ENCODE data around the gene ADGRG7. TPM values are rescaled to one million over a fixed set of nuclear protein-coding genes. Genes with fewer than 3 reads are reported as not detected.
A peak's percentile ranks its signal among the peaks of the same experiment; 100 is the strongest.
"Not testable (repeated sequence)": the region's sequence is repeated elsewhere in the genome, so short reads cannot be mapped to it uniquely, and the experiment has no call there.

ADGRG7 gene
- total and polyA plus RNA-seq, 7 experiments from 2014 or later, result not detected

DNA sequence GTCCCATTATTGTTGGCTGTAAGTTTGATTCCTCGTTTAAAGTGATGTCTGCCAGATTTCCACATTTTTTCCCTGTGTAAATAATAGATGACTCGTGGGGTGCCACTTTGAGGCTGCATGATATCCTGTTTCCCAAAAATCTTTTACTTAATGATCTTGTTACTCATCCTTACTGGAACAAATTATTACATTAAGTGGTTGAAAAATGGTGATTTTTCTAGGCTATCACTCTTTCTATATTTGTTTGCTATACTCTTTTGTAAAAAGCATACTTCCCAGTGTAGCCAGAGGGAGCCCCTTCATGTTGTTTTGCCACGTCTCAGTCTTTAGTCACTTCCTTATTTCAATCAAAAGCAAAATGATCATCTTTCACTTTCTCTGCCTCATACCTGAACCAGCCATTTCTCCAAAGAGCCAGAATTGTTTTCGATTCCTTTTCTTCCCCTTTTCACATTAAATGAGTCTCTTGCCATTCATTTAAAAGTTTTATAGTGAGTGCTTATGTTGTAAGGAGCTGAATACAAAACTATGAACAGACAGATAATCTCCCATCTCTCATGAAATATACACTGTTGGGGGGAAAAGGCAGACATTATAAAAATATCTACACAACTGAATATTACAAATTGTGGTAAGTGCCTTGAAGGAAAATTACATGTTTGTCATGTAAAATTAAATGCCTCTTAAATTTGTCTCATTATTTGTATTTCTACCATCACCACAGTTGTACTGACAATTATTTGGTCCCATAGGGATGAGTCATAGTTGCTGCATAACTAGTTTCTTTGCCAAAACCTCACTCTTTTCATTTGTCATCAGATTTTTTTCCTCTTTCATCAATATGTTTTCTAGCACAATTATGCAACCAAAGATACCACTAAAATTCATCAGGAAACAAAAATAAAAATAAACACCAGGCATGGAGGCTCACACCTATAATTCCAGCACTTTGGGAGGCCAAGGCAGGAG is 41.5 kb downstream of the ADGRG7 start:
- Histone ChIP-seq H3K27me3 (ENCODE audit: control insufficient read depth in 2 of 2, insufficient read depth in 2 of 2, low read length in 2 of 2) (peaks cover 0 to 3% of the 10 kb centered on the region in 2 donors), H3K36me3 (ENCODE audit: control insufficient read depth in 2 of 3, insufficient read depth in 3 of 3, low read length in 3 of 3) (no peaks in the 10 kb centered on the region), H3K27ac (ENCODE audit: low read depth, low read length) (no peak overlapping the region), H3K9me3 (ENCODE audit: control insufficient read depth in 2 of 3, low read length in 3 of 3) (no peaks in the 10 kb centered on the region), H3K4me3 (ENCODE audit: low read length) (no peak overlapping the region), H3K4me1 (ENCODE audit: control insufficient read depth in 2 of 2, insufficient read depth in 2 of 2, low read length in 2 of 2) (no peaks in the 10 kb centered on the region)
- ChIA-PET POLR2A (no interaction called here), CTCF (interaction anchor here (0.6 kb wide), 1 partner anchor 817 kb away, joined by 3 read pairs; no protein-coding TSS in a partner anchor)
- peak overlapping the region in 8 of 10 donors; percentile 23 to 75 (median 51) for H3K4me3 Mint-ChIP-seq
- ATAC-seq, result peak; percentile 77
- peak overlapping the region in 8 of 9 donors; percentile 16 to 90 (median 53) for H3K27ac Mint-ChIP-seq
- H3K9me3 Mint-ChIP-seq, result no peaks in the 10 kb centered on the region
- peak in 4 of 9 donors; percentile 8 to 52 (median 24) for DNase-seq
- H3K27me3 Mint-ChIP-seq, result peaks cover 0 to 4% (median 0%) of the 10 kb centered on the region in 5 donors
- intact Hi-C loops (cut with micrococcal nuclease), result loop anchor here (1.0 to 5.0 kb wide), 7 partner anchors 14 to 1051 kb away; partner anchors contain the start of gene TFG (in 1 of the 2)
- H3K36me3 Mint-ChIP-seq, result peaks cover 0 to 2% (median 0%) of the 10 kb centered on the region in 5 donors
- peaks cover 3 to 13% (median 9%) of the 10 kb centered on the region in 7 donors for H3K4me1 Mint-ChIP-seq

DNA sequence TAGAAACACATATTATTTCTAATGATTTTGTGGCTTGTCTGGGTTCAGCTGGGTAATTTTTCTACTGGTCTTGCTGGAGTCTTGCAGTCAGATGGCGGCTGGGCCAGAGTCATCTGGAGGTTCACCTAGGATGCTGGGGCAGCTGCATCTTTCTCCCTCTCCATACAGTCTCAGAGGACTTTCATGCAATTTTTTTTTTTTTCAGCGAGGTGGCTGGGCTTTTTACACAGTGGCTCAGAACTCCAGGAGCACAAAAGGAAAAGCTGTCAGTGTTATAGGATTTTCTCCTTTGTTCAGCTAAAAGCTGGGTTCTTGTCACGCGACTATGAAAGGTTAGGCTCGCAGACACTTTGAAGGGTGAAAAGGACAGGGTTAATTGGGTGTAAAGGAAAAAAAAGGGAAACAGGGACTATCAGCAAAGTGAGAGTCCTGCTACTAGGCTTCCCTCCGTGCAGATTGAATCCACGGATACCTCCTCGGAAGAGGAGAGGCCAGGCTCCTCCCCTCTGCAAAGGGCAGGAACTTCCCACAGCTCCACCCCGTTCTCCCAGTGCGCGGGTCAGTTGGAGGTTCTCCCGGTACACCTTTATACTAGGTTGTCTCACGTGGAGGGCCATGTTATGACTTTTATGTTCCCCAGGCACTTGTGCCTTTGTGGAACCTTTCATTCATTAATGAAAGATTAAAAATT is 44.3 kb downstream of the ADGRG7 start:
- Mint-ChIP-seq H3K36me3 (peaks cover 0 to 2% (median 0%) of the 10 kb centered on the region in 5 donors), H3K9me3 (no peaks in the 10 kb centered on the region), H3K27me3 (peaks cover 0 to 3% (median 0%) of the 10 kb centered on the region in 5 donors), H3K4me1 (peaks cover 3 to 13% (median 9%) of the 10 kb centered on the region in 7 donors), H3K27ac (no peak overlapping the region), H3K4me3 (no peak overlapping the region)
- CTCF ChIA-PET, result no interaction called here
- H3K9me3 ChIP-seq (ENCODE audit: control insufficient read depth in 2 of 3, low read length in 3 of 3), result no peaks in the 10 kb centered on the region
- H3K27me3 ChIP-seq (ENCODE audit: control insufficient read depth in 2 of 2, insufficient read depth in 2 of 2, low read length in 2 of 2), result peaks cover 0 to 3% of the 10 kb centered on the region in 2 donors
- ATAC-seq, result no peak
- POLR2A ChIA-PET, result no interaction called here
- H3K4me3 ChIP-seq (ENCODE audit: low read length), result no peak overlapping the region
- no peaks in the 10 kb centered on the region for H3K4me1 ChIP-seq (ENCODE audit: control insufficient read depth in 2 of 2, insufficient read depth in 2 of 2, low read length in 2 of 2)
- H3K36me3 ChIP-seq (ENCODE audit: control insufficient read depth in 2 of 3, insufficient read depth in 3 of 3, low read length in 3 of 3), result no peaks in the 10 kb centered on the region
- intact Hi-C loops (cut with micrococcal nuclease), result loop anchor here in 1 of 2 donors (5.0 kb wide), 2 partner anchors 79 to 1049 kb away; no protein-coding TSS in a partner anchor
- no peak for DNase-seq
- no peak overlapping the region for H3K27ac ChIP-seq (ENCODE audit: low read depth, low read length)

GRCh38 chr3:100656945-100657344 is 47.5 kb downstream of the ADGRG7 start:
- no peak overlapping the region for H3K4me3 Mint-ChIP-seq
- peaks cover 0 to under 1% (median 0%) of the 10 kb centered on the region in 7 donors for H3K4me1 Mint-ChIP-seq
- Histone ChIP-seq H3K4me3 (ENCODE audit: low read length) (no peak overlapping the region), H3K9me3 (ENCODE audit: control insufficient read depth in 2 of 3, low read length in 3 of 3) (no peaks in the 10 kb centered on the region), H3K4me1 (ENCODE audit: control insufficient read depth in 2 of 2, insufficient read depth in 2 of 2, low read length in 2 of 2) (no peaks in the 10 kb centered on the region), H3K36me3 (ENCODE audit: control insufficient read depth in 2 of 3, insufficient read depth in 3 of 3, low read length in 3 of 3) (no peaks in the 10 kb centered on the region), H3K27me3 (ENCODE audit: control insufficient read depth in 2 of 2, insufficient read depth in 2 of 2, low read length in 2 of 2) (peaks cover 0 to 3% of the 10 kb centered on the region in 2 donors), H3K27ac (ENCODE audit: low read depth, low read length) (no peak overlapping the region)
- ChIA-PET POLR2A (no interaction called here), CTCF (no interaction called here)
- no peaks in the 10 kb centered on the region for H3K36me3 Mint-ChIP-seq
- no peak for ATAC-seq
- DNase-seq, result no peak
- H3K27me3 Mint-ChIP-seq, result peaks cover 0 to 3% (median 0%) of the 10 kb centered on the region in 5 donors
- H3K27ac Mint-ChIP-seq, result no peak overlapping the region
- H3K9me3 Mint-ChIP-seq, result no peaks in the 10 kb centered on the region
- intact Hi-C loops (cut with micrococcal nuclease), result no loop called here

- H3K9me3 Mint-ChIP-seq; H3K36me3 ChIP-seq (ENCODE audit: control insufficient read depth in 2 of 3, insufficient read depth in 3 of 3, low read length in 3 of 3); H3K36me3 Mint-ChIP-seq; H3K4me3 Mint-ChIP-seq; POLR2A ChIA-PET; ATAC-seq; H3K9me3 ChIP-seq (ENCODE audit: control insufficient read depth in 2 of 3, low read length in 3 of 3); DNase-seq; H3K27ac Mint-ChIP-seq; H3K4me3 ChIP-seq (ENCODE audit: low read length); H3K4me1 ChIP-seq (ENCODE audit: control insufficient read depth in 2 of 2, insufficient read depth in 2 of 2, low read length in 2 of 2); intact Hi-C loops (cut with micrococcal nuclease); H3K27ac ChIP-seq (ENCODE audit: low read depth, low read length); H3K27me3 ChIP-seq (ENCODE audit: control insufficient read depth in 2 of 2, insufficient read depth in 2 of 2, low read length in 2 of 2); CTCF ChIA-PET: not testable (repeated sequence)
- Mint-ChIP-seq H3K4me1 (peaks cover 7 to 31% (median 17%) of the 10 kb centered on the region in 7 donors), H3K27me3 (peaks cover 0 to 11% (median 0%) of the 10 kb centered on the region in 5 donors)
Observed at GRCh38 chr3:100661294-100661693, 51.9 kb downstream of the ADGRG7 start.

DNA sequence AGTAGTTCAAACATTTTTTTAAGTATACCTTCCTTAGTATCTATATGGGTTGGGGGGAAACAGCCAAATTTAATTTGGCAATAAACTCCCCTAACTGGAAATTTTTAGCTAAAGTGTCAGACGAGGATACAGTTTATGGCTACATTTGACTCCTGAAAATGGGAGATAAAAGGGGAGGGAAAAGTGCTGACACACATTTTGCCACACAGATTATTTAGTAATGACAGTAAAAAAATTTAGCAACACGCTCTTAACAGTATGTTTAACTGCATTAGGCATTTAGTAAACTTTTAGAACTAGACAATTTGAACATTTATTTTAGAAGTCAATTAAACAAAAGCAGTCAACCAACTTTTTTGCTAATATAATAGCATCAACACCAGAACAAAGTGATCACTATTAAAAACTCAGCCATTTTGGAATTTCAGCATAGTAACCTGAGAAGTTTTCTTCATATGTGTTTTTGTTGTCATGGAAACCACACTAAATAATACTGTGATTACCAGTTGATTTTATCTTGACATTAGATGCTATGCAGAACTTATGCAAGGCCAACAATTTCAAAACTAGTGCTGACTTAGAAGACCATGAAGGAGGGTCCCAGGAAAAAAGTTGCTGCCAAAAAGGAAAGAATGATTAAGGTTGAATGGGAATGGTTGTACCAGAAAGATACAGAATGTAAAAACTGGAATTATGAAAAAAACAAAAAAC is 52.9 kb downstream of the ADGRG7 start:
- Histone ChIP-seq H3K36me3 (ENCODE audit: control insufficient read depth in 2 of 3, insufficient read depth in 3 of 3, low read length in 3 of 3) (no peaks in the 10 kb centered on the region), H3K9me3 (ENCODE audit: control insufficient read depth in 2 of 3, low read length in 3 of 3) (no peaks in the 10 kb centered on the region), H3K4me3 (ENCODE audit: low read length) (no peak overlapping the region), H3K4me1 (ENCODE audit: control insufficient read depth in 2 of 2, insufficient read depth in 2 of 2, low read length in 2 of 2) (peaks cover 0 to 8% of the 10 kb centered on the region in 2 donors), H3K27ac (ENCODE audit: low read depth, low read length) (no peak overlapping the region), H3K27me3 (ENCODE audit: control insufficient read depth in 2 of 2, insufficient read depth in 2 of 2, low read length in 2 of 2) (no peaks in the 10 kb centered on the region)
- ChIA-PET CTCF (interaction anchor here (0.7 kb wide), 1 partner anchor 30 kb away, joined by 3 read pairs; no protein-coding TSS in a partner anchor), POLR2A (no interaction called here)
- DNase-seq (peak in 1 of 9 donors; percentile 7), ATAC-seq (peak; percentile 29)
- no peaks in the 10 kb centered on the region for H3K9me3 Mint-ChIP-seq
- intact Hi-C loops (cut with micrococcal nuclease), result no loop called here
- peak overlapping the region in 1 of 9 donors; percentile 2 for H3K27ac Mint-ChIP-seq
- H3K36me3 Mint-ChIP-seq, result peaks cover 0 to 2% (median 0%) of the 10 kb centered on the region in 5 donors
- H3K4me1 Mint-ChIP-seq, result peaks cover 7 to 33% (median 17%) of the 10 kb centered on the region in 7 donors
- H3K27me3 Mint-ChIP-seq, result peaks cover 0 to 8% (median 0%) of the 10 kb centered on the region in 5 donors
- no peak overlapping the region for H3K4me3 Mint-ChIP-seq

- DNase-seq, result peak in 7 of 9 donors; percentile 18 to 42 (median 28)
- peaks cover 0 to 3% (median 0%) of the 10 kb centered on the region in 5 donors for H3K36me3 Mint-ChIP-seq
- no peaks in the 10 kb centered on the region for H3K27me3 ChIP-seq (ENCODE audit: control insufficient read depth in 2 of 2, insufficient read depth in 2 of 2, low read length in 2 of 2)
- H3K27me3 Mint-ChIP-seq, result peaks cover 0 to 8% (median 0%) of the 10 kb centered on the region in 5 donors
- H3K9me3 ChIP-seq (ENCODE audit: control insufficient read depth in 2 of 3, low read length in 3 of 3), result no peaks in the 10 kb centered on the region
- CTCF ChIA-PET, result no interaction called here
- peaks cover 0 to 11% (median 3%) of the 10 kb centered on the region in 11 donors for H3K9me3 Mint-ChIP-seq
- H3K4me1 Mint-ChIP-seq, result peaks cover 7 to 35% (median 17%) of the 10 kb centered on the region in 7 donors
- POLR2A ChIA-PET, result no interaction called here
- H3K36me3 ChIP-seq (ENCODE audit: control insufficient read depth in 2 of 3, insufficient read depth in 3 of 3, low read length in 3 of 3), result no peaks in the 10 kb centered on the region
- peak overlapping the region; percentile 9 for H3K27ac ChIP-seq (ENCODE audit: low read depth, low read length)
- peaks cover 0 to 8% of the 10 kb centered on the region in 2 donors for H3K4me1 ChIP-seq (ENCODE audit: control insufficient read depth in 2 of 2, insufficient read depth in 2 of 2, low read length in 2 of 2)
- H3K4me3 Mint-ChIP-seq, result peak overlapping the region; percentile 46 to 87 (median 76)
- H3K27ac Mint-ChIP-seq, result peak overlapping the region; percentile 28 to 88 (median 73)
- H3K4me3 ChIP-seq (ENCODE audit: low read length), result no peak overlapping the region
- peak; percentile 72 for ATAC-seq
- intact Hi-C loops (cut with micrococcal nuclease), result loop anchor here in 1 of 2 donors (1.0 kb wide), 2 partner anchors 15 to 45 kb away; no protein-coding TSS in a partner anchor
Observed at GRCh38 chr3:100665230-100665629, 55.8 kb downstream of the ADGRG7 start.
